Activated T-helper 17 cell treated with anti-CD3 and anti-CD28 coated beads, Interleukin-2, amount 50 U/mL, for 72 hours (primary cell): ENCODE results near the gene PRKD1. TPM values are rescaled to one million over a fixed set of nuclear protein-coding genes. Genes with fewer than 3 reads are reported as not detected.

Experiments
- ATAC-seq: fragments of 150-1000 bp; cut with Tn5 transposase; replicated peaks from 2 replicates; pipeline ENCODE4 v1.10.0; 2021; ENCODE audit warnings: mild to moderate bottlenecking, moderate library complexity
- H3K27ac Mint-ChIP-seq: one replicate; pipeline ENCODE4 v1.8.0; 2022; ENCODE audit warnings: mixed read lengths
- H3K27me3 Mint-ChIP-seq: one replicate; pipeline ENCODE4 v1.8.0; 2022; ENCODE audit warnings: mixed read lengths
- H3K36me3 Mint-ChIP-seq: one replicate; pipeline ENCODE4 v1.8.0; 2022; ENCODE audit warnings: low read depth, mild to moderate bottlenecking, mixed read lengths
- H3K4me1 Mint-ChIP-seq: one replicate; pipeline ENCODE4 v1.8.0; 2022; ENCODE audit warnings: mixed read lengths
- H3K4me3 Mint-ChIP-seq: one replicate; pipeline ENCODE4 v1.8.0; 2022; ENCODE audit warnings: mild to moderate bottlenecking, mixed read lengths
- H3K9me3 Mint-ChIP-seq: one replicate; pipeline ENCODE4 v1.8.0; 2022; ENCODE audit warnings: mixed read lengths
- total RNA-seq, 2 donors: library from RNA; stranded (reverse); gene quantifications; one replicate each; pipeline ENCODE4 v1.2.3, GENCODE V29; 2022

The PRKD1 gene
- total RNA-seq, 2 donors from 2014 or later = not detected

- Mint-ChIP-seq H3K27me3 (no peaks in the 10 kb centered on the region), H3K36me3 (no peaks in the 10 kb centered on the region), H3K27ac (no peak overlapping the region), H3K4me1 (no peaks in the 10 kb centered on the region), H3K9me3 (no peaks in the 10 kb centered on the region), H3K4me3 (no peak overlapping the region)
- ATAC-seq = no peak
Observed at GRCh38 chr14:29536886-29537511, 390.6 kb downstream of the PRKD1 start.

GRCh38 chr14:29529418-29529817 lies 398.2 kb downstream of the PRKD1 start:
- H3K9me3 Mint-ChIP-seq = no peaks in the 10 kb centered on the region
- H3K36me3 Mint-ChIP-seq = no peaks in the 10 kb centered on the region
- H3K4me3 Mint-ChIP-seq = no peak overlapping the region
- ATAC-seq = no peak
- no peaks in the 10 kb centered on the region for H3K4me1 Mint-ChIP-seq
- no peaks in the 10 kb centered on the region for H3K27me3 Mint-ChIP-seq
- H3K27ac Mint-ChIP-seq = no peak overlapping the region

GRCh38 chr14:29528889-29529288 lies 398.8 kb downstream of the PRKD1 start:
- no peaks in the 10 kb centered on the region for H3K9me3 Mint-ChIP-seq
- no peak for ATAC-seq
- no peak overlapping the region for H3K27ac Mint-ChIP-seq
- no peaks in the 10 kb centered on the region for H3K36me3 Mint-ChIP-seq
- H3K4me3 Mint-ChIP-seq = no peak overlapping the region
- H3K4me1 Mint-ChIP-seq = no peaks in the 10 kb centered on the region
- no peaks in the 10 kb centered on the region for H3K27me3 Mint-ChIP-seq

GRCh38 chr14:29527286-29527685 lies 400.4 kb downstream of the PRKD1 start:
- H3K4me1 Mint-ChIP-seq = no peaks in the 10 kb centered on the region
- H3K9me3 Mint-ChIP-seq = no peaks in the 10 kb centered on the region
- no peak for ATAC-seq
- H3K27me3 Mint-ChIP-seq = no peaks in the 10 kb centered on the region
- no peak overlapping the region for H3K4me3 Mint-ChIP-seq
- no peaks in the 10 kb centered on the region for H3K36me3 Mint-ChIP-seq
- no peak overlapping the region for H3K27ac Mint-ChIP-seq
